HT1080 (cell line): ENCODE results near the gene FMNL2. TPM values are rescaled to one million over a fixed set of nuclear protein-coding genes. Genes with fewer than 3 reads are reported as not detected.

Source experiments
- DNase-seq: peaks from one replicate; pipeline ENCODE4 v3.0.0-alpha.2; 2015; ENCODE audit warnings: low read depth
- total RNA-seq: library from RNA; depleted of rRNA; stranded (reverse); fragments of >200 nt; shearing (Covaris generic); gene quantifications from 2 replicates; pipeline ENCODE4 v1.2.3, GENCODE V29; 2014

Gene FMNL2
- total RNA-seq, 1 experiment from 2014 or later = 42.6 TPM

DNA sequence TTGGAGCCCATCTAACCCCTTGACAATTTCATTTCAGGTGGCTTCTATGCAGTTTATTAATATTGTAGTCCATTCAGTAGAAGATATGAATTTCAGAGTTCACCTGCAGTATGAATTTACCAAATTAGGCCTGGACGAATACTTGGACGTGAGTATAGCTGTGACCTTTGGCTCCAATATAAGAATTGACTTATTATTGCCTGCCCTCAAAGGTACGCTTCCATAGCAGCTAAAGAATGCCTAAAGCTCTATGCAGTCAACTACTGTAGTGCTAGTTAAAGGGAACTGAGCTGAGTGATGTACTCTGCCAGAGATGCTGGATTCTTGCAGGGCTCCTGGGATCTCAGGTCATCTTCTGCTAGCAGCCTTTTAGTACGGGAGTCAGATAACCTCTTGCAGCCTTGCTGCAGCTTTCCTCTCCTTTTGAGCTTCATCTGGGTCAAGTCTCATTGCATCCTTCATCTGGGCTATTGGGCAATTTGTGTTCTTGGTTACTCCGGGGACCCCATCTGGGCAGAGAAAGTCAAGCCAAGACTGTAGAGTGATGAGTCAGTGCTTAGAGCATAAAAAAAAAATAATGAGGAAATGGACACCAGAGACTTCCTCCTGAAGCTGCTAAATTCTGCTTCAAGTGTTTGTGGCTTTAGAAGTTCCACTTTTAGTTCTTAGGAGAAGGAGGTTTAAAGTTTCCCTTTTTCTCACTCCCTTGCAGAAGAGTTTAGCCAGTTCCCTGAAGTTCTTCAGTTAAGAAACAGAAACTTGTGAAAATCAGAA, 276.7 kb downstream of the FMNL2 start:
- DNase-seq = peak; percentile 87

DNA sequence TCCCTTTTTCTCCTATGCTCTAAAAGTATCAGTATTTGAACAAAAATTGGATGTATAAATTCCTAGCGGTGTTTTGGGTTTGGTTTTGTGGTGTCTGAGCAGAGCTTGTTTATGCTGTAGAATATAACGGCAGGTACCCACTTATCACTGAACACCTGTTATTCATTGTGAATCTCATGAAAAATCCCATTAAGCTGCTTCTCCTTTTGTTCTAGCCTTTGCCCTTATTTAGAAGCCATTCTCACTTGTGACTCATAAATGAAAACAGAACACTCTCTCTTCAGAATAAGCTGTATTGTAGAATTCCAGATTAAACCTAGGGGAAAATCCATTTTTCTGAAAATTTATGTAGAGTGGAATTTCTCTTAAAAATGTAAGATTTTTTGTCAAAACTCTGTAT, 278.3 kb downstream of the FMNL2 start:
- no peak for DNase-seq

DNA sequence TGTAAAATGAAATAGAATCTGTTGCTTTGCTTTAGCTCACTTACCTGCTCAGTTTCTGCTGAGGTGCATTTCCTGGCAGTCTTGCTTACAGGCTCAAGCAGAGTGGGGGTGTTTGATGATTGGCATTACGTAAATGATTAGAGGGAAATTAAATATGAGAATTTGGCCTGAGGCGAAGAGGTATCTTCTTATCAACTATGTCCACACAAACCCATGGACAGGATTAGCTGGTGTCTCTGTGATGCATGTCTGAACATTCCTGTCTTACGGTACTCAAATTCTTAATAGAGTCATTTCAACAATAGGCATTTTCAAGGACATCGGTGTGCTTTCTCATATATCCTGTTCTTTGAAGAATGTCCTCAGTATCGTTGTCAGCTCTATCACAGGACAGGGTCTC, 280.2 kb downstream of the FMNL2 start:
- no peak for DNase-seq

- DNase-seq = no peak
These were observed 282.6 kb downstream of the FMNL2 start for GRCh38 chr2:152617456-152618192.

DNA sequence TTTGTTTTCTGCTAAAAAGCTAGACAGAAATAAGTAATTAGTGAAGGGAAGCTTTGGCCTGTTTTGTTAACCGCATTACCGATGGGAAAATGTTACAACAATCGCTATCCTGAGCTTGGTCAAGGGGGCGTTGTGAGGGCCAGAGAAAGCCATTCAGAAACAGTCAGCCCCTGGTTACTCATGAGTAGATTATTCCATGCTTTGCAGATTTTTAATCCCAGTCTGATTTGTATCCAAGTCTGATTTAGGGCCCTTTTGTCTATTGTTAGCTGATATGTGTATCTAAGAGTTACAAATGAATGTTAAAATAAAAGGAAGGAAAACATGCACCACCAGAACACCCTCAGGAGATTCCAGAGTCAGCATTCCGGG, 283.2 kb downstream of the FMNL2 start:
- DNase-seq = no peak

DNA sequence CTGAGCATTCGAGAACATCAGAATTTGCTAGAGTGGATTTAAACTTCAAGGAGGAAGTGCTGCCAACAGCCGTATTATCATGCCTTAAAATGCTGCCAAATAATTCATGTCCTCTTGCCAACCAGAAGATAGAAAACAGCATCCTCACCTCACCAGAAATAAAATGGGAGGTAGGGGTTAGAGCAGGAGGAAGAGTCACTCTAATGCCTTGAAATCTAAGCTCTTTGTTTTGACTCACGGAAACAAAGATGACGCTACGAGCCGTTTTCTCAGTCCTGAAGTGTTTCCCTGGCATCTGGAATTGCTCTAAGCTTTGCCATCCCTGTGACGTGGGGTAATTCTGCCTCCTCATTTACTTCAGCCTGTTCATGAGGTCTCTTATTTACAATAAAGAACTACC, 285.2 kb downstream of the FMNL2 start:
- no peak for DNase-seq

GRCh38 chr2:152620985-152621384, 286.0 kb downstream of the FMNL2 start:
- no peak for DNase-seq

GRCh38 chr2:152622219-152622618, 287.2 kb downstream of the FMNL2 start:
- no peak for DNase-seq

- no peak for DNase-seq
These were observed 288.2 kb downstream of the FMNL2 start for GRCh38 chr2:152623076-152623740.

- DNase-seq = no peak
These were observed 288.8 kb downstream of the FMNL2 start for GRCh38 chr2:152623775-152624174.

DNA sequence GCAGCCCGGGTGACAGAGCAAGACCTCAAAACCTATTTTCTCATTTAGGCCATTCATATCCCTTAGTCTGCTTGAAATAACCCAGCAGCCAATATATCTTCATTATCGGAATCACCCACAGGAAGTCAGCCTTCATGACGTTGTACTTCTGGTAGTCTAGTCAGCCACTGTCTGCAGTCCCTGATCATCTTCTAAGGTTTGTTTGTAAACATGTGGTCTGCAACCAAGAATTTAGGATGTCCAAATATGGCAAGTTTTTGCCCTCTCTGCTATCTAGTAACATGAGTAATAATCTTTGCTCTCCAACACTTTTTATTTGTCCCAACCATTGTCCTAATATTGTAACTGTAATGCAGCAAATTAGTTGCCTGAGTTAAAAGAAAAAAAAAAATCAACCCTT, 289.8 kb downstream of the FMNL2 start:
- DNase-seq = no peak

- no peak for DNase-seq
These were observed 292.0 kb downstream of the FMNL2 start for GRCh38 chr2:152626911-152627339.

DNA sequence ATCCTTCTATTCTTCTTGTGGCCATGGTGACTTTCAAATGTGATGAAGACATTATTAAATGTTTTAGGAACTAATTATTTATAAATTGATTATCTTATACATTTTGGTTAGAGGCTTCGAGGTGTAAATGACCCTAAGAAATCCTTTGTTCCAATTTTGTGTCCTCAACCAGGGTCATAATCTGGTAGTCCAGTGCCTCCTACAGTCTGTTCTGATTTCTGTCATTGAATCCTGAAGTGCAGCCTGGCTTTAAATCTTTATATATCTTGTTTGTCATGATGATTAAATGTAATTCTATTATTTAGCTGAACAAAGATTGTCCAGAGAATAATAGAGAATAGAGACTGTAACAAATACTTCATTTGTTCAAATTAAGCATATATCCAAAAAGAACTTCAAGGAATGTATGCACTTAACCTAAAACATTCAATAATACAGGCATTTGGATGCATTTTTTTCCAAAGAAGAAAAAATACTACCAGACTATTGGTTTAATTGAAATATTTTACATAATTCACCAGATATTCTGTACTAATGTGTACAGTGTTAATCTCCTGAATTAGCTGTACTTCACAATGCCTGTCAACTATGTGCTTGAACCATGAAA, 292.5 kb downstream of the FMNL2 start:
- DNase-seq = peak; percentile 11

GRCh38 chr2:152629202-152629601, 294.2 kb downstream of the FMNL2 start:
- no peak for DNase-seq

GRCh38 chr2:152630466-152630865, 295.5 kb downstream of the FMNL2 start:
- DNase-seq = no peak

DNA sequence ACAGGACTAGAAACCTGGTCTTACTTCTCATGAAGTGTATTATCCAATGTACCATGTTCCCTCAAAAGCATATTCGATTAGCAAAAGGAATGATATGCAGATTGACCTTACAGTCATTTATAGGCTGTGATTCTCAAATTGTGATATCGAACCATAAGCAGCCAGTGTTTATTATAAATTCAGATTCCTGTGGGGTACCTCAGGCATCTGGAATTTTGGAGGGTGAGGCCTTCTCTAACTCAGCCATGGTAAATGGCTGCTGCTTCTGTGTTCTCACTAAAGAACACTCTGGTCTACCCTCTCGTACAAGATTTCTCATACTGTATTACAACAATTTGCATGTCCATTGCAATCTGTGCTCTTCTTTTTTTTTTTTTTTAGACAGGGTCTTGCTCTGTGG, 297.8 kb downstream of the FMNL2 start:
- no peak for DNase-seq

DNA sequence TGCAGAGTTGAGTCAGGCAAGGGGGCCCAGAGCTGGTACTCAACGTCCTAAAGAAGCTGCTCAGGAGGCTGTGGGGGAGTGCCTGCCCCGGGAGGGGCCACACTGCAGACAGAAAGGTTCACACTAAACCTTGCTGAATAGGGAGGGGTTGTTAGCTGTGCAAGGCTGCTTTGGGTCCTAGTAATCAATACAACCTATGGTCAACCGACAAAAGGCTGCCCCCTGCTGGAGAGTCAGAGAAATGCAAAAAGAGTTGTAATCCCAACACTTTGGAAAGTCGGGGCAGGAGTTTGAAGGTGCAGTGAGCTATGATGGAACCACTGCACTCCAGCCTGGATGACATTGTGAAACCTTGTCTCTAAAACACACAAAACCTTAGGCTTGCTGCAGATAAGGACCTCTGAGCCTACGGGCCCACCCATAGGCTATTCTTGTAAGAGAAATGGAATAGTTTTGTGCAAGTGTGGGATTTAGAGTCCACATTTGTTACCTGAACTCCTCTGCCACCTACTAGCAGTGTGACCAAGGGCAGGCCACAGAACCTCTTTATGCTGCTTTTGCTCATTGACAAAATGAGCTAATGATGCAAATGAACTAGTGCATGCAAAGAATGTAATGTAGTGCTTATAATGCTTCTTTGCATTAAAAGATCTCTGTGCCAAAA, 300.8 kb downstream of the FMNL2 start:
- peak; percentile 54 for DNase-seq

GRCh38 chr2:152637251-152637650, 302.3 kb downstream of the FMNL2 start:
- no peak for DNase-seq

DNA sequence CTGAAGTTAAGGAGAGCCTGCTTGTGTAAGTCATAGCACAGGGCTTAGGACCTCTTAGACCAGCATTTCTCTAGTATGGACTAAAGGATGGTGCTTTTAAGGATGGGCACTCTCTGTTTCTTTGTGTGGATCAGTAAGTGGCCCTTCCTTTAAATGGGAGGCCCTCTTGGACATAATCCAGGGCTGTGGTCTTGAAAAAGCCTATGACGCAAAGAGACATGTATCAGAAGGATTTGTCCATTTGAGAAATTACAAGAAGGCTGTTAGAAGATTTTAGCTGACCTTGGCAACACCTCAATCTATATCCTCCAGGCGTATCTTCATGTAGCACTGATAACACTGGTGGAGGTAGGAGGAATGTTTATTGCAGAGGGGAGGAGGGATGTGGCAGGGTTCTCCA, 303.1 kb downstream of the FMNL2 start:
- DNase-seq = no peak

DNA sequence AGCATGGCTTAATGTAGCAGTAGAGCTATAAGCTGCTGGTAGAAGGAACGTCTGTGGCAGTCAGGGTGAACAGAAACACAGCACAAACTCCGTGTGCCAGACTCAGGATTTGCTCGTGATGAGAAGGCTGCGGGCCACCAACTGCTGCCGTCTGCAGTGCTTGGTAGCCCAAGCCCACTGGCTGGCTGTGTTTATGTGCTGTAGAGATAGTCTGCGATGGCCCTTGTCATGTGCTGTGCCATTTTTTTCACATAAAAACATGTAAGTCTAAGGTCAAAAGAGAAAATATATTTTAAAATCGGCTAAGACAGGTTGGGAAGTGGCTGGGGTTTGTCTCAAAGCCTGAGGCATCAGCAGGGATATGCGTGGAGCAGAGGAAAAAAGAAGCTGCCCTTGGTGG, 303.6 kb downstream of the FMNL2 start:
- no peak for DNase-seq

- DNase-seq = no peak
These were observed 309.4 kb downstream of the FMNL2 start for GRCh38 chr2:152644189-152644873.
